Osteoblast (primary cell): ENCODE measurements around the gene CALML5. TPM values are rescaled to one million over a fixed set of nuclear protein-coding genes. Genes with fewer than 3 reads are reported as not detected.

Experiments used
- total RNA-seq: library from RNA; depleted of rRNA; stranded (reverse); fragments of >200 nt; gene quantifications from 2 replicates; pipeline ENCODE4 v1.2.3, GENCODE V29; 2012

CALML5 gene
- total RNA-seq, 1 donor = not detected

Other genes starting within 250 kb of the CALML5 start
- gene UCN3, start 134.6 kb downstream of the CALML5 start, total RNA-seq = not detected in 2 replicates
- gene TUBAL3, start 94.7 kb downstream of the CALML5 start, total RNA-seq = not detected in 2 replicates
- gene NET1, start 87.0 kb downstream of the CALML5 start, total RNA-seq = 51.0 and 74.0 TPM in 2 replicates
- gene CALML3, start 25.4 kb upstream of the CALML5 start, total RNA-seq = not detected in 2 replicates
- 14.8 and 16.2 TPM in 2 replicates for gene ASB13, start 167.0 kb upstream of the CALML5 start, total RNA-seq
- gene TASOR2, start 185.3 kb upstream of the CALML5 start, total RNA-seq = 92.8 and 97.4 TPM in 2 replicates